ENCODE data around the gene INTS12. TPM values are rescaled to one million over a fixed set of nuclear protein-coding genes. Genes with fewer than 3 reads are reported as not detected.
A peak's percentile ranks its signal among the peaks of the same experiment; 100 is the strongest.

The INTS12 gene
- 10 to 100 TPM; 13.5 to 15.7 TPM for total RNA-seq
- polyA plus RNA-seq (2013, experiment 1 of 2) = 28.1 TPM
- 23.9 TPM for polyA plus RNA-seq (2013, experiment 2 of 2)
- long read RNA-seq, experiment 1, partial matches to known transcripts = 7 of 10 reads
- long read RNA-seq, experiment 1, other reads (novel, unspliced or antisense) = 2 of 10 reads
- long read RNA-seq, experiment 2, transcript INTS12-206 (7 exons, 1,975 nt) = major isoform, 18 of 40 reads
- long read RNA-seq, experiment 2, transcript INTS12-201 (8 exons, 1,710 nt) = minor isoform, 9 of 40 reads
- long read RNA-seq, experiment 2, partial matches to known transcripts = 2 of 40 reads
- long read RNA-seq, experiment 2, other reads (novel, unspliced or antisense) = 10 of 40 reads
- long read RNA-seq, experiment 3, transcript INTS12-206 (7 exons, 1,975 nt) = major isoform, 24 of 69 reads
- long read RNA-seq, experiment 3, transcript INTS12-201 (8 exons, 1,710 nt) = minor isoform, 14 of 69 reads
- long read RNA-seq, experiment 3, partial matches to known transcripts = 9 of 69 reads
- long read RNA-seq, experiment 3, other reads (novel, unspliced or antisense) = 22 of 69 reads
- long read RNA-seq, experiment 4, transcript INTS12-206 (7 exons, 1,975 nt) = major isoform, 17 of 45 reads
- long read RNA-seq, experiment 4, transcript INTS12-201 (8 exons, 1,710 nt) = minor isoform, 5 of 45 reads
- long read RNA-seq, experiment 4, partial matches to known transcripts = 4 of 45 reads
- long read RNA-seq, experiment 4, other reads (novel, unspliced or antisense) = 19 of 45 reads

- peak within 1 kb of the TSS; percentile 94 for H3K4me3 ChIP-seq (ENCODE audit: low read length)
- Mint-ChIP-seq H3K9me3 (no peaks in the 10 kb centered on the region), H3K27me3 (ENCODE audit: insufficient read depth) (no peaks in the 10 kb centered on the region), H3K36me3 (ENCODE audit: low read depth) (peaks cover 5% of the 10 kb centered on the region), H3K27ac (peak within 1 kb of the TSS; percentile 96), H3K4me3 (peak within 1 kb of the TSS; percentile 90), H3K4me1 (peaks cover 14% of the 10 kb centered on the region)
- H3K4me1 ChIP-seq (ENCODE audit: control insufficient read depth, insufficient read depth, low read length) = no peaks in the 10 kb centered on the region
- peaks cover 10% of the 10 kb centered on the region for H3K9me3 ChIP-seq (ENCODE audit: control insufficient read depth, low read length)
- peak; percentile 97 for DNase-seq
- peak within 1 kb of the TSS; percentile 79 for H3K9ac ChIP-seq (ENCODE audit: extremely low read depth, low read length, poor library complexity, severe bottlenecking)
- no peaks in the 10 kb centered on the region for H3K27me3 ChIP-seq (ENCODE audit: control insufficient read depth, insufficient read depth, low read length, poor library complexity, severe bottlenecking)
- H3K27ac ChIP-seq (ENCODE audit: low read depth, low read length) = peak within 1 kb of the TSS; percentile 87
- no peak for TF ChIP-seq CTCF (conservative IDR thresholded peaks at IDR 0.05)
- WGBS, 2 experiments (ENCODE audit: insufficient coverage in 1 of 2, insufficient read length in 1 of 2) = 0% methylated on average over 14 to 63 of the region's 63 CpGs
- H3K36me3 ChIP-seq (ENCODE audit: control insufficient read depth, insufficient read depth, low read length) = no peaks in the 10 kb centered on the region
Observed at GRCh38 chr4:105708181-105709080, at the start of gene INTS12, which contains the start of gene GSTCD. Gene INTS12, minus strand, starts transcription at chr4:105708689. Its CDS starts 8,684 bp downstream, at chr4:105700005. Gene GSTCD, plus strand, starts transcription at chr4:105708784. Its CDS starts 8,830 bp downstream, at chr4:105717614.

- no peaks in the 10 kb centered on the region for H3K4me1 ChIP-seq (ENCODE audit: control insufficient read depth, insufficient read depth, low read length)
- H3K9me3 ChIP-seq (ENCODE audit: control insufficient read depth, low read length) = no peaks in the 10 kb centered on the region
- no peaks in the 10 kb centered on the region for H3K36me3 Mint-ChIP-seq (ENCODE audit: low read depth)
- no peaks in the 10 kb centered on the region for H3K9me3 Mint-ChIP-seq
- H3K4me3 Mint-ChIP-seq = no peak overlapping the region
- H3K27me3 ChIP-seq (ENCODE audit: control insufficient read depth, insufficient read depth, low read length, poor library complexity, severe bottlenecking) = no peaks in the 10 kb centered on the region
- peaks cover 5% of the 10 kb centered on the region for H3K4me1 Mint-ChIP-seq
- H3K4me3 ChIP-seq (ENCODE audit: low read length) = no peak overlapping the region
- H3K9ac ChIP-seq (ENCODE audit: extremely low read depth, low read length, poor library complexity, severe bottlenecking) = no peak overlapping the region
- no peak for DNase-seq
- H3K27me3 Mint-ChIP-seq (ENCODE audit: insufficient read depth) = no peaks in the 10 kb centered on the region
- no peak overlapping the region for H3K27ac ChIP-seq (ENCODE audit: low read depth, low read length)
- no peak for TF ChIP-seq CTCF (conservative IDR thresholded peaks at IDR 0.05)
- no peaks in the 10 kb centered on the region for H3K36me3 ChIP-seq (ENCODE audit: control insufficient read depth, insufficient read depth, low read length)
- H3K27ac Mint-ChIP-seq = no peak overlapping the region
Observed at GRCh38 chr4:105755375-105755774, 46.9 kb upstream of the INTS12 start.

- no peaks in the 10 kb centered on the region for H3K9me3 ChIP-seq (ENCODE audit: control insufficient read depth, low read length)
- no peak overlapping the region for H3K4me3 Mint-ChIP-seq
- H3K9ac ChIP-seq (ENCODE audit: extremely low read depth, low read length, poor library complexity, severe bottlenecking) = no peak overlapping the region
- H3K4me3 ChIP-seq (ENCODE audit: low read length) = no peak overlapping the region
- WGBS, 2 experiments (ENCODE audit: insufficient coverage in 1 of 2, insufficient read length in 1 of 2) = 90% methylated on average over 1 of the region's 1 CpG; no CpG with 5 or more reads in 1 of the 2 experiments
- no peaks in the 10 kb centered on the region for H3K27me3 Mint-ChIP-seq (ENCODE audit: insufficient read depth)
- DNase-seq = no peak
- peaks cover 3% of the 10 kb centered on the region for H3K36me3 Mint-ChIP-seq (ENCODE audit: low read depth)
- H3K27ac ChIP-seq (ENCODE audit: low read depth, low read length) = no peak overlapping the region
- TF ChIP-seq CTCF (conservative IDR thresholded peaks at IDR 0.05) = no peak
- H3K4me1 ChIP-seq (ENCODE audit: control insufficient read depth, insufficient read depth, low read length) = no peaks in the 10 kb centered on the region
- H3K27ac Mint-ChIP-seq = no peak overlapping the region
- no peaks in the 10 kb centered on the region for H3K36me3 ChIP-seq (ENCODE audit: control insufficient read depth, insufficient read depth, low read length)
- no peaks in the 10 kb centered on the region for H3K27me3 ChIP-seq (ENCODE audit: control insufficient read depth, insufficient read depth, low read length, poor library complexity, severe bottlenecking)
- no peaks in the 10 kb centered on the region for H3K9me3 Mint-ChIP-seq
- peaks cover 5% of the 10 kb centered on the region for H3K4me1 Mint-ChIP-seq
Observed at GRCh38 chr4:105753361-105753760, 44.9 kb upstream of the INTS12 start.
